ENCODE results near the gene KCNIP1.

KCNIP1 gene

GRCh38 chr5:170576602-170577535 lies 73.0 kb downstream of the KCNIP1 start:
- no peak for DNase-seq

DNA sequence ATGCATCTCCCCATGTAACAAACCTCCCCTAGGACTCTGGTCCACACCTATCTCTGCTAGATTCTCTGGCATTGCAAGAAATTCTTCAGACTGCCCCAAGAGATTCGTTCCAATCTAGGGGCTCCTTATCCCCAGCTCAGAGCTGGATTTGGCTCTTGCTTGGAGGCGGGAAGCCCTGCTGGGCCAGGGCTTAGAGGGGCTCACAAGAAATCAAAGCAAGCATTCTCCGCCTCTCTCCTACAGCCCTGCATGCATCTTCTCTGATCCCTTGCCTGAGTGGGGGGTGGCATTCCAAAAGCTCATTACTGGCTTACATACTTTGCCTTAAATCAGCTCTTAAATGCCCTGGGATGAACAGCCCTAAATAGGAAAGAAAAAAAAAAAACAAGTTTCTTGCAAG lies 75.8 kb downstream of the KCNIP1 start:
- no peak for DNase-seq
- intact Hi-C loops (cut with DNase I), result no loop called here

More at GRCh38 chr5:170576602-170577535, 73.0 kb downstream of the KCNIP1 start:
- intact Hi-C loops (cut with DNase I), result no loop called here

DNA sequence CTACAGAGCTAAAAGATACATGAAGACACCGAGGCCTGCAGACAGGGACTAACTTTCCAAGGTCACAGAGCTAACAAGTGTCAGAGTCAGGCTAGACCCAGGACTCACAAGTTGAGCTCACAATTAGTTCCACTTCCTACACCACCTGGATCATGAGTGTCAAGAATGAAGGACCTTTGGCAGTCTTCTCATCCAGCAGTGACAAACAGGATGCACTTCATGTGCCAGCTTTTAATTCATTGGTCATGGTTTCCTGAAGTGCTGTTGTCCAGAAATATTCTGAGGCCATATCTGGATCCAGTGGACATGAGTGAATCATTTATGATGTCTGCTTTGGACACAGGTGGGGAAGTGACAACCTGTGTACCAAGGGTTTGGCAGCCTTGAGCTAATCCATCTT lies 77.4 kb downstream of the KCNIP1 start:
- intact Hi-C loops (cut with DNase I), result no loop called here
- DNase-seq, result no peak

- intact Hi-C loops (cut with DNase I), result no loop called here
Measured at GRCh38 chr5:170582644-170583330, 79.0 kb downstream of the KCNIP1 start.

DNA sequence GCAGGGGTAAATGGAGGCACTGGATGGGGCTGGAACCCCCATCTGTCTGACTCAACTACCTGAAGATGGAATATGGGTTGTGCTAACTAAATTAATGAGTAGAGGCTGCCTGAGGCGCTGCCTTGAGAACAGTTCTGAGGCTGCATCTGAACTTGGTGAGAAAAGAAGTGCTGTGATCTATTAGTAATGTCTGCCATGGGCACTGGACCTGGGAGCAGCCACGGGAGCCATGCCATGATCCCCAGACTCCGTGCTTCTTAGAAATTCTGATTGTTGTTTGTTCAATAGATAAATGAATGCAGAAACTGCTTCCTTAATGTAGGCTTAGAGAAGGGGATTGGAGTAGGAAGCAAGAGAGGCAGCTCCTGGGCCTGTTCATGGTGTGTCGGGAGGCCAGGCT lies 80.2 kb downstream of the KCNIP1 start:
- no peak for DNase-seq

More at GRCh38 chr5:170582644-170583330, 79.0 kb downstream of the KCNIP1 start:
- DNase-seq, result peak in 4 of 42 donors; percentile 29 to 62 (median 44)

DNA sequence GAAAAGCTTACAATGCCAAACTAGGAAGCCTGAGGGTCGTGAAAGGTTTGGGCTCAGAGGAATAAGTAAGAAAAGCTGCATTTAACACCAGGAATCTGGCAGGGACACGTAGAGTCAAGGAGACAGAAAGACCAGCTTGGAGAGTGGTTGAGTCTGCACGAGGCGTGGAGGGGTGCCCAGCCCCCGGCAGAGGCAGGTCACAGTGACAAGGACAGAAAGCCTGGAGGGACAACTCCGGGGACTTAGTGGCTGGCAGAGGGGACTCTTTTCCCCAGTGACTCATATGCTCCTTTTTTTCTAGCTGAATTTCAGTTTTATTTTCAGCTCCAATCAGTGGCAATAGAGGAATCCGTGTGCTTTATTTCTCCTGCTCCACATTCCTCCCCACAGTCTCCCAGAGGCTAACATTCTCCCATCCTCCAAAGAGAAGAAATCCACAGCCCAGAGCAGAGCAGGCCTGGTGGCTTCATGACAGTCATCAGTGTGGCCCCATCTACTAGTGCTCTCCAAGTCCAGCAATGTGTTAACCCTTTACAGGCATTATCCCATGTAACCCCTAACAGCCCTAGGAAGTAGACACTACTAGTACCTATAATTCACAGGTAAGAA lies 80.7 kb downstream of the KCNIP1 start:
- peak in 6 of 42 donors; percentile 28 to 76 (median 43) for DNase-seq
- intact Hi-C loops (cut with DNase I), result no loop called here

More for the DNA sequence above, 80.2 kb downstream of the KCNIP1 start:
- intact Hi-C loops (cut with DNase I), result no loop called here

- intact Hi-C loops (cut with DNase I), result no loop called here
- DNase-seq, result no peak
Measured at GRCh38 chr5:170585273-170585948, 81.6 kb downstream of the KCNIP1 start.

DNA sequence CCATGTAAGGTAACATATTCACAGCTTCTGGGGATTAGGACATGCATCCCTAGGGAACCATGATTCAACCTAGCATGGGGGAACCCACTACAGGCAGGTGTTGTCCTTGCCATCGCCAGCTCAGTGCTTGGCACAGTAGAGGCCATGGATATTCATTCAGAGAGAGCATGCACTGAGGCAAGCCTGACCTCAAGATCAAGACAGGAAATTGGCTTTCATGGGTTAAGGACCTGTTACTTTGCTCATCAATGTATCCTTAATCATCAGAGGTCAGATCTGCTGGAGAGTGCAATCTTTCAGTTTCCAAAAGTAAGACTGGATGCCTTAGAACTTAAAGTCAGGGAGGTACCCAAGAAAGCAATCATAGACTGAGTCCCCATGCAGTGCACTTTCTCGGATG lies 84.0 kb downstream of the KCNIP1 start:
- no peak for DNase-seq
- intact Hi-C loops (cut with DNase I), result no loop called here

- intact Hi-C loops (cut with DNase I), result no loop called here
Measured at GRCh38 chr5:170589643-170590042, 85.8 kb downstream of the KCNIP1 start.

DNA sequence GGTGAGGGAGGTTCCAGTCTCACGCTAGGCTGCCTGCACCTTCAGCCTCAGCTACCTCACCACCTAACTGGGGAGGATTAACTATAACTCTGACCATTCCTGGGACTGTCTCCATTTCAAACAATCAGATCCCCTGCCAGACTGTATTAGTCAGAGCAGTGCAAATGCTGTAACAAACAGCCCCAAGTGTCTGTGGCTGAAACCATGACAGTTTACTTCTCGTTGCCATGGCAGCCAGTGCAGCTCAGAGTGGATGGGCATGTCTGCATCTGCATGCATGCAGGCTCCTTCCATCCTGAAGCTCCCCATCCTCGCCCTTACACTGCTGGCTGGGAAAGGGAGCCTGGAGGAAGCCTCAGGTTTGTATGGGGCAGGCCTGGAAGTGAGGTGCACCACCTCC lies 86.7 kb downstream of the KCNIP1 start:
- intact Hi-C loops (cut with DNase I), result no loop called here
- no peak for DNase-seq

More at GRCh38 chr5:170589643-170590042, 85.8 kb downstream of the KCNIP1 start:
- no peak for DNase-seq

DNA sequence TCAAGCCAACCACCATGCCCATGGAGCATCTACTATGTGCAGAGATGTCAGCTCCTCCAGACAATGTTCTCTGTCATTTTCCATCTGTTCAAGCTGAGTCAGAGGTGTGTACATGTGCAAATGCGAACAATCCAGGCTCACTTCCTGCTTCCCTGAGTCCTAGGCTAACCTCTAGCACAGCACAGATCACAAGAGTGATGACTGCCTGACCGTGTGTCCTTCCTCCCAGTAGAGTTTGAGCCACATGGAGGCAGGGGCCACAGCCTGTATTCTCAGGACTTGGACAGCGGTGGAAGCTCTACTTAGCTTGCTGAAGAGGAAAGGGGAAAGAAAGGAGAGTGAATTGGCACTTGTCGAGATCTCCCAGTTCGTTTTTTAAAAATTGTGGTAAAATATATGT lies 87.2 kb downstream of the KCNIP1 start:
- intact Hi-C loops (cut with DNase I), result no loop called here
- no peak for DNase-seq

DNA sequence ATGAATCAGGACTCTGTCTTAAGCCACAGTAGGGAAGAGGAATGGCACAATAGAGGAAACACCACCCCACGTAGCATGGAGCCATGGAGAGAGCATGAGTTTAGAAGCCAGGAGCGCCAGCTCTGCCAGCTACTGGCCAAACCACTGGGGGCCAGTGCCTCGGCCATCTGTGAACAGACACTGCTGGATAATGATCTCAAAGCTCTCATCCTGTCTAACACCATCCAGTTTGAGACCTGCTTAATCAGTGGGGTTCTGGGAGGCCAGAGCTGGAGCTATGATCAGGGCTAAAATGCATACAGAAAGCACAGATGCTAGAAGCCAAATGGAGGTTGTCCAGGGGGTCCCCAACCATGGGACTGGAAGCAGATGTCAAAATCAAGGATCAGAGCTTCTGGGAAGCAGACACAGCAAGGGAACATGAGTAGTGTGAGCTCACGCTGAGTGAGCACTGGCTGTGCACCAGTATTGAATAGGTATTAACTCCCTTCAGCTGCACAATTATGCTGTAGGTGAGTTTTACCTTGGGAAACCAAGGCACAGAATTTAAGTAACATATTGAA lies 92.7 kb downstream of the KCNIP1 start:
- DNase-seq, result no peak

GRCh38 chr5:170597109-170597751 lies 93.4 kb downstream of the KCNIP1 start:
- intact Hi-C loops (cut with DNase I), result no loop called here
- peak in 23 of 42 donors; percentile 6 to 80 (median 47) for DNase-seq

More for the DNA sequence above, 92.7 kb downstream of the KCNIP1 start:
- intact Hi-C loops (cut with DNase I), result no loop called here

- intact Hi-C loops (cut with DNase I), result no loop called here
- peak in 26 of 42 donors; percentile 14 to 75 (median 41) for DNase-seq
Measured at GRCh38 chr5:170597872-170598271, 94.1 kb downstream of the KCNIP1 start.

GRCh38 chr5:170599756-170600155 lies 95.9 kb downstream of the KCNIP1 start:
- intact Hi-C loops (cut with DNase I), result no loop called here
- DNase-seq, result no peak

DNA sequence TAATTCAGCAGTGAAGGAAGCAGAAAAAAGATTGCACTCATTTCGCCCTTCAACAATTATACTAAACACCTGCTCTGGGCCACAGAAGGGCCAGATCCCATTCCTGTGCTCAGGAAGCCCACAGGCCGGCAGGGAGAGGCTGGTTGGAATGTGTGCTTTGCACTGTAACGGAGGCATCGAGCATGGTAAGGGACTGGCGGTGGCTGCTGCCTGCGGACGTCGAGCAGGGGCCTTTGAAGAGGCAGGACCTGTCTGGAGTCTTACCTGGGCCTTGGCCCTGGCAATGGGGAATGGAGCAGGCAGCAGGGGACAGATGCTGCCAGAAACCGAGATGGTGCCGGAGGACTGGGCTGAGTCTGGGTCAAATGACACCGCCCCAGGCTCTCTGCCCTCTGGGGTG lies 97.8 kb downstream of the KCNIP1 start:
- DNase-seq, result no peak

DNA sequence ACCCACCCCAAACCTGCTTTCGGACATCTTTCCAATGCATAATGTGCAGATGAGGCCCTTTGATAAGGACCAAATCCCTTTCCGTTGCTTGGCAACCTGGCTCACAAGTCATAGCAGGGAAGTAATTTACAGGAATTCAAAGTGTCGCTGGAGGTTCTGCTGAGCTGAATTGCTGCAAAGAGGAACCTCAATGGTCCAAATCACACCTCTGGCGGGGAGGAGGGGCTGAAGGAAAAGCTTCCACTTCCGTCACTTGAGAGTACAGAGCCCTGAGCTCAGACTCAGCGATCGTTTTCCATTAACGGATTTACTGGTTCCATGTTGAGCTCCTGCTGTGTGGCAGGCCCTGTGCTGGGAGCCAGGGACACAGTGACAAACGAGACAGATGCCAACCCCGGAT lies 99.3 kb downstream of the KCNIP1 start:
- no peak for DNase-seq
- intact Hi-C loops (cut with DNase I), result no loop called here

More for the DNA sequence above, 97.8 kb downstream of the KCNIP1 start:
- intact Hi-C loops (cut with DNase I), result no loop called here

Data from head of caudate nucleus (tissue), 42 donors.